Tibial nerve (tissue), 4 donors: ENCODE data around the gene CEP104. TPM values are rescaled to one million over a fixed set of nuclear protein-coding genes. Genes with fewer than 3 reads are reported as not detected.

ENCODE experiments used
- DNase-seq, 2 donors: peaks; one replicate each; pipeline ENCODE4 v3.0.0-alpha.2; 2019; ENCODE audit warnings: low spot score in 2 of 2
- H3K27ac ChIP-seq, 4 donors: fragments of 200-600 bp; sonication (generic) in 3 of 4; one replicate each; pipeline ENCODE4 v1.5.1; 2017 to 2019; ENCODE audit warnings: mild to moderate bottlenecking in 1 of 4
- H3K27me3 ChIP-seq, 2 donors: fragments of 200-600 bp; sonication (generic) in 1 of 2; one replicate each; pipeline versions ENCODE4 v1.5.1 to v1.6.0; 2017 to 2019
- H3K36me3 ChIP-seq, 3 donors: fragments of 200-600 bp; sonication (generic); one replicate each; pipeline ENCODE4 v1.5.1; 2018 to 2019
- H3K4me1 ChIP-seq, 4 donors: fragments of 200-600 bp; sonication (generic) in 3 of 4; one replicate each; pipeline ENCODE4 v1.5.1; 2017 to 2019
- H3K4me3 ChIP-seq, 4 donors: fragments of 200-600 bp; sonication (generic) in 3 of 4; one replicate each; pipeline ENCODE4 v1.5.1; 2017 to 2019; ENCODE audit warnings: mild to moderate bottlenecking in 1 of 4, moderate library complexity in 1 of 4
- H3K9me3 ChIP-seq, 4 donors: fragments of 200-600 bp; sonication (generic) in 3 of 4; one replicate each; pipeline ENCODE4 v1.5.1; 2017 to 2019
- CTCF ChIP-seq, 5 experiments: fragments of 200-600 bp in 3 of 5; fragments of 450-650 bp in 2 of 5; sonication (generic) in 3 of 5; IDR thresholded peaks; one replicate each; pipeline ENCODE4 v1.5.1; 2016 to 2019; ENCODE audit warnings: antibody characterized with exemption in 5 of 5, mild to moderate bottlenecking in 3 of 5, moderate library complexity in 2 of 5
- EP300 ChIP-seq, 2 donors: sonication (generic); formaldehyde crosslinking; IDR thresholded peaks; one replicate each; pipeline ENCODE4 v1.6.1; 2017; ENCODE audit warnings: antibody characterized with exemption in 2 of 2, mild to moderate bottlenecking in 1 of 2
- POLR2A ChIP-seq, 2 donors: fragments of 450-650 bp; IDR thresholded peaks; one replicate each; pipeline ENCODE4 v1.6.1; 2017; ENCODE audit warnings: antibody characterized with exemption in 2 of 2, mild to moderate bottlenecking in 2 of 2, moderate library complexity in 2 of 2
- WGBS, 2 donors: methylation state at CpG; one replicate each; pipeline ENCODE4 v1.1.5; 2018; 5-methylcytosine and 5-hydroxymethylcytosine counted together
- total RNA-seq, 4 donors: library from RNA; depleted of rRNA; stranded (reverse); fragments of >200 nt; gene quantifications; one replicate each; pipeline ENCODE4 v1.1.0, GENCODE V29; 2016

CEP104 gene
- total RNA-seq, 4 donors from 2014 or later: 41.5 to 68.6 (median 48.0) TPM

- H3K4me1 ChIP-seq: no peaks in the 10 kb centered on the region
- no peak for DNase-seq
- no peak overlapping the region for H3K4me3 ChIP-seq
- H3K27me3 ChIP-seq: no peaks in the 10 kb centered on the region
- peaks cover 0 to 13% (median 2%) of the 10 kb centered on the region in 4 donors for H3K9me3 ChIP-seq
- no peak overlapping the region for H3K27ac ChIP-seq
- H3K36me3 ChIP-seq: peaks cover 0 to 98% (median 13%) of the 10 kb centered on the region in 3 donors
- TF ChIP-seq EP300 (IDR thresholded peaks at IDR 0.05) (no peak), POLR2A (IDR thresholded peaks at IDR 0.05) (no peak), CTCF (IDR thresholded peaks at IDR 0.05) (no peak)
- WGBS, 2 donors: 94% methylated on average over 18 of the region's 18 CpGs
Observed at GRCh38 chr1:3883194-3883925, 26.3 kb upstream of the CEP104 start.

GRCh38 chr1:3881193-3881480 is 24.1 kb upstream of the CEP104 start:
- Histone ChIP-seq H3K9me3 (peaks cover 0 to 14% (median 2%) of the 10 kb centered on the region in 4 donors), H3K27ac (no peak overlapping the region), H3K4me1 (no peaks in the 10 kb centered on the region), H3K27me3 (no peaks in the 10 kb centered on the region), H3K4me3 (no peak overlapping the region), H3K36me3 (peaks cover 0 to 98% (median 0%) of the 10 kb centered on the region in 3 donors)
- 88 to 91% methylated on average over 5 of the region's 5 CpGs for WGBS, 2 donors
- no peak for DNase-seq
- TF ChIP-seq CTCF (IDR thresholded peaks at IDR 0.05) (no peak), EP300 (IDR thresholded peaks at IDR 0.05) (no peak), POLR2A (IDR thresholded peaks at IDR 0.05) (no peak)

- Histone ChIP-seq H3K4me1 (no peaks in the 10 kb centered on the region), H3K4me3 (no peak overlapping the region), H3K27me3 (no peaks in the 10 kb centered on the region), H3K36me3 (peaks cover 0 to 98% (median 5%) of the 10 kb centered on the region in 3 donors), H3K27ac (no peak overlapping the region), H3K9me3 (peaks cover 0 to 14% (median 2%) of the 10 kb centered on the region in 4 donors)
- TF ChIP-seq CTCF (IDR thresholded peaks at IDR 0.05) (no peak), POLR2A (IDR thresholded peaks at IDR 0.05) (no peak), EP300 (IDR thresholded peaks at IDR 0.05) (no peak)
- 91 to 92% methylated on average over 18 to 20 of the region's 20 CpGs for WGBS, 2 donors
- DNase-seq: no peak
Observed at GRCh38 chr1:3880429-3881192, 23.6 kb upstream of the CEP104 start.

- DNase-seq: no peak
- TF ChIP-seq CTCF (IDR thresholded peaks at IDR 0.05) (no peak), EP300 (IDR thresholded peaks at IDR 0.05) (no peak), POLR2A (IDR thresholded peaks at IDR 0.05) (no peak)
- H3K27me3 ChIP-seq: no peaks in the 10 kb centered on the region
- H3K27ac ChIP-seq: no peak overlapping the region
- peaks cover 0 to 98% (median 7%) of the 10 kb centered on the region in 3 donors for H3K36me3 ChIP-seq
- 75 to 83% methylated on average over 8 to 9 of the region's 9 CpGs for WGBS, 2 donors
- peaks cover 0 to 14% (median 2%) of the 10 kb centered on the region in 4 donors for H3K9me3 ChIP-seq
- H3K4me3 ChIP-seq: no peak overlapping the region
- no peaks in the 10 kb centered on the region for H3K4me1 ChIP-seq
Observed at GRCh38 chr1:3879787-3880428, 22.9 kb upstream of the CEP104 start.
